AG04449 (cell line): ENCODE results near the gene GLRA3.

Source experiments
- CTCF ChIA-PET: fragments of 350-600 bp; formaldehyde crosslinking; extraction: SDS; loops from one replicate; lab custom pipeline; 2021; ENCODE audit warnings: antibody characterized with exemption; lab: Yijun Ruan, JAX
- POLR2A ChIA-PET: fragments of 400-600, 350-600 bp; formaldehyde crosslinking; extraction: SDS; loops from one replicate; lab custom pipeline; 2020; ENCODE audit warnings: antibody characterized with exemption, inconsistent platforms; lab: Yijun Ruan, JAX
- DNase-seq: peaks from one replicate; pipeline ENCODE4 v3.0.0-alpha.2; 2010; ENCODE audit warnings: low read depth, low spot score
- H3K4me3 ChIP-seq: 2 replicates; pipeline ENCODE4 v1.5.1; 2011; ENCODE audit warnings: low read depth, mild to moderate bottlenecking, control low read depth, low read length
- CTCF ChIP-seq: IDR thresholded peaks from one replicate; pipeline ENCODE4 v1.5.1; 2011; ENCODE audit warnings: mild to moderate bottlenecking, moderate library complexity, low read length, control low read depth, inconsistent platforms; ENCODE audit not compliant: insufficient read depth; ENCODE audit errors: missing control alignments

The GLRA3 gene

DNA sequence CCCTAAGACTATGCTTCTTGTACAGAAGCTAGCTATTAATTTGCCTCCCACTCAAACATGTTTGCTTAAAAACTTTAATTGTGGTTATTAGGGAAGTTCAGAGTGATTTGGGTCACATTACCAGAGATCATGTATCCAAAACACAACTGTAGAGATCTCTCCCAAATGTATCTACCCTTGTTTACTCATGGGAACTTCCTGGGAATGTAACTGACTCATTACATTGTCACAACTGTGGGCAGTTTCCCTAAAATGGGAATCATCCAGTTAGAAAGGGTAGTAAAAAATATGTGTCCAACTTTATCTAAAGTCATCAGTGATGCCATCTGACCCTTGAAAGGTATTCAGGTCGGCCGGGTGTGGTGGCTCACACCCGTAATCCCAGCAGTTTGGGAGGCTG lies 40.3 kb upstream of the GLRA3 start:
- no peak for DNase-seq
- ChIA-PET POLR2A (no interaction called here), CTCF (no interaction called here)
- H3K4me3 ChIP-seq = no peak overlapping the region
- no peak for TF ChIP-seq CTCF

DNA sequence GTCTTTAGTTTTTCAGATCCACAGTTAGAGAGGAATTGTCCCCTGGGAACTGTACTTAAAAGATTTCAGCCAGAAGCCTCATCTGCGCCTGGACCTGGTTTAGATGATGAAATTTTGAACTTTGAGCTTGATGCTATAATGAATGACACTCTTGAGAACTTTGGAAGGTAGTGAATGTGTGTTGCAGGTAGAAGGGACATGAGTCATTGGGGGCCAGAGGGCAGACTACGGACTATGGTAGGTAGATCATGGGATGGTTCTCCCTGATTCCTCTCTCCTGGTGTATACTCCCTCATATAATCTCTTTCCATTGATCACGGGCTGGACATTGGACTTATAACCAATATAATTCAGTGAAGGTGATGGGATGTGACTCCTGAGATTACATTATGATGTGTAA lies 38.9 kb upstream of the GLRA3 start:
- POLR2A ChIA-PET = no interaction called here
- H3K4me3 ChIP-seq = no peak overlapping the region
- CTCF ChIA-PET = no interaction called here
- TF ChIP-seq CTCF = no peak
- no peak for DNase-seq

DNA sequence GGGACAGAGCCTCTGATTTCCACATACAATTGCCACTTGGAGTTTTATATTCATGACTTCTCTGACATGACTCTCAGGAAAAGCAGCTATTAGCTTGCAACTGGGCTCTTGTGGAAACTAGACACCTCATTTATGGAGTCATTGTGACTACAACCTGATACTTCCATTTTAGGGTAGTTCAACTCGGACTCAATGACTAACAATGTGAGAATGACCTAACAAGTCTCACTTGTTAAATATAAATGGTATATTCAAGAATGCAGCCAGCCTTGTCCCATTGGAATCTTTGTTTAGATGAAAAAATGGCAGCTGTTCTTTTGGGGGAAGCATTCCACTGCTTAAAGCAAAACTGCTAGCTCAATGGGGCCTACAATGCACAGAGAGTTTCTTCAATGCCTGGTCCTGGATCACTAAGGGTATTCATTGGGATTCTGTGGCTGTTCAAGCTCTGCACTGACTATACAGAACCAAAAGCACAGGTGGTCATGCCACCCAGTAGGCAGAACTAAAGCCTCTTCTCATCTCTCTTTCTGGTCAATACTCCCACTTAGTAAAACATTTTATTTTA lies 36.5 kb upstream of the GLRA3 start:
- no peak overlapping the region for H3K4me3 ChIP-seq
- no peak for TF ChIP-seq CTCF
- DNase-seq = no peak
- POLR2A ChIA-PET = no interaction called here
- CTCF ChIA-PET = no interaction called here

GRCh38 chr4:174864031-174864430 lies 35.0 kb upstream of the GLRA3 start:
- POLR2A ChIA-PET = no interaction called here
- no peak for TF ChIP-seq CTCF
- DNase-seq = no peak
- H3K4me3 ChIP-seq = no peak overlapping the region
- CTCF ChIA-PET = no interaction called here

DNA sequence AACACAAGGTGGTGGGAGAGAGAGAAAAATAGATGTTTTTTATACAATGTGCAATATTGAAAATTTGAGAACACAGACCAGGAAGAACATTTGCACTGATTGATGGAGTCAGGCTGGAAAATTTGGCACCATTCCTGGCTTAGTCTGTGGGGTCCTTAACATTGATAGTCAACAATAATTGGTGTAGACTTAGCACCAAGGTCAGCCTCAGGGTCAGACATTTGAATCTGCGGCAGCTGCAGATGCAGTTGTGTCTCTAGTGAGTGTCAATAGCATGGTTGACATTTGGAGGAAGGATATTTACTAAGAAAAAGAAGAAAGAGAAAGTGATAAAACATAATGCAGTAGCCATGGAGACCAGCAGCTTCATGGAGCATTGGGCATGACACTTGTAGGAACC lies 31.5 kb upstream of the GLRA3 start:
- TF ChIP-seq CTCF = no peak
- DNase-seq = no peak
- ChIA-PET POLR2A (no interaction called here), CTCF (no interaction called here)
- no peak overlapping the region for H3K4me3 ChIP-seq

DNA sequence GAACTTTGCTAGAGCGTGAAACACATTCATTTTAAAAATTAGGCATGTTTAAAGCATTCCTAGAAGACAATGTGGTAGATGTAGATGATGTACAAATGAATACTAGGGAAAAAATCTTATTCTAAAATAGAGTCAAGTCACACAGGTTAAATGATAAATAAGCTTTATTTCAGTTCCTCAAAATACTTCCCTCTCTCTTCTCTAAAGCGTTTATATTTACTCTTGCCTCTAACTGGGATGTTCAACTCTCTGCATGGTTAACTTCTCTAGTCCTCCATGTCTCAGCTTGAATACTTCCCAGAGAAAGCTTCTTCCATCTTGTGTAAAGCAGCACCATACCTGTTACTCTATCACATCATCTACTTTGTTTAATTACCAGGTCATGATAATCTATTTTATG lies 30.9 kb upstream of the GLRA3 start:
- CTCF ChIA-PET = no interaction called here
- TF ChIP-seq CTCF = no peak
- no peak overlapping the region for H3K4me3 ChIP-seq
- no peak for DNase-seq
- POLR2A ChIA-PET = no interaction called here
